Measurements from ENCODE around the gene C5.
"Not testable (repeated sequence)": the region's sequence is repeated elsewhere in the genome, so short reads cannot be mapped to it uniquely, and the experiment has no call there.

C5 gene

GRCh38 chr9:120977321-120977720 lies 72.8 kb downstream of the C5 start:
- DNase-seq, result no peak

- no peak for DNase-seq
Measured at GRCh38 chr9:120974921-120975320, 75.2 kb downstream of the C5 start.

- DNase-seq, result no peak
Measured at GRCh38 chr9:120974181-120974580, 75.9 kb downstream of the C5 start.

GRCh38 chr9:120971938-120972337 lies 78.1 kb downstream of the C5 start:
- no peak for DNase-seq

- DNase-seq, result not testable (repeated sequence)
Measured at GRCh38 chr9:120971471-120971870, 78.6 kb downstream of the C5 start.

- no peak for DNase-seq
Measured at GRCh38 chr9:120970244-120970643, 79.8 kb downstream of the C5 start.

GRCh38 chr9:120966013-120966369 lies 84.1 kb downstream of the C5 start:
- DNase-seq, result no peak

- no peak for DNase-seq
Measured at GRCh38 chr9:120965344-120966012, 84.6 kb downstream of the C5 start.

- no peak for DNase-seq
Measured at GRCh38 chr9:120961936-120962335, 88.1 kb downstream of the C5 start.

GRCh38 chr9:120960001-120960400 lies 90.1 kb downstream of the C5 start:
- no peak for DNase-seq

- no peak for DNase-seq
Measured at GRCh38 chr9:120956862-120957261, 93.2 kb downstream of the C5 start.

GRCh38 chr9:120951960-120952618 lies 98.0 kb downstream of the C5 start:
- DNase-seq, result no peak

- DNase-seq, result no peak
Measured at GRCh38 chr9:120950421-120951388, 99.4 kb downstream of the C5 start.

GRCh38 chr9:120949290-120949689 lies 100.8 kb downstream of the C5 start:
- no peak for DNase-seq

- no peak for DNase-seq
Measured at GRCh38 chr9:120948824-120949223, 101.3 kb downstream of the C5 start.

GRCh38 chr9:120947222-120947621 lies 102.9 kb downstream of the C5 start:
- DNase-seq, result no peak

GRCh38 chr9:120946259-120946658 lies 103.8 kb downstream of the C5 start:
- DNase-seq, result no peak

- no peak for DNase-seq
Measured at GRCh38 chr9:120944948-120945347, 105.1 kb downstream of the C5 start.

GRCh38 chr9:120944434-120944843 lies 105.6 kb downstream of the C5 start:
- DNase-seq, result no peak

GRCh38 chr9:120942186-120943001 lies 107.7 kb downstream of the C5 start:
- no peak for DNase-seq

- DNase-seq, result no peak
Measured at GRCh38 chr9:120941046-120941770, 108.9 kb downstream of the C5 start.

- DNase-seq, result no peak
Measured at GRCh38 chr9:120940573-120940972, 109.5 kb downstream of the C5 start.
